SK-N-SH (cell line): ENCODE data around the gene THYN1. TPM values are rescaled to one million over a fixed set of nuclear protein-coding genes. Genes with fewer than 3 reads are reported as not detected.

Experiments
- CTCF ChIA-PET: fragments of 300-600, 350-600 bp; formaldehyde crosslinking; extraction: SDS; loops from one replicate; lab custom pipeline; 2021; lab: Yijun Ruan, JAX
- POLR2A ChIA-PET: fragments of 350-600 bp; sonication (Branson Sonifier 250); formaldehyde crosslinking; extraction: SDS; loops from one replicate; lab custom pipeline; 2020; ENCODE audit warnings: antibody characterized with exemption, inconsistent platforms; lab: Yijun Ruan, JAX
- DNase-seq: peaks from one replicate; pipeline ENCODE4 v3.0.0; 2012
- H2AFZ ChIP-seq: fragments of 200-600 bp; sonication (generic); 2 replicates; pipeline ENCODE4 v1.8.1; 2016; ENCODE audit warnings: antibody characterized with exemption, mild to moderate bottlenecking, low read depth
- H3F3A ChIP-seq: fragments of 200-600 bp; sonication (generic); replicated peaks from 2 replicates; pipeline ENCODE3; 2016; ENCODE audit warnings: antibody characterized with exemption, mild to moderate bottlenecking; ENCODE audit not compliant: insufficient read depth
- H3K27ac ChIP-seq, 2 experiments: fragments of 200-500 bp in 1 of 2; fragments of 200-600 bp in 1 of 2; sonication (Bioruptor generic) in 1 of 2; sonication (generic), shearing (Covaris generic) in 1 of 2; 2 replicates each; pipeline versions ENCODE4 v1.5.1 to v1.6.1; 2014 to 2016; ENCODE audit warnings: low read depth in 2 of 2, inconsistent platforms in 1 of 2, low read length in 1 of 2, mild to moderate bottlenecking in 1 of 2, mixed read lengths in 1 of 2
- H3K27me3 ChIP-seq: fragments of 200-600 bp; sonication (generic), shearing (Covaris generic); 2 replicates; pipeline ENCODE4 v1.6.1; 2016; ENCODE audit warnings: mixed run types; ENCODE audit not compliant: insufficient read depth
- H3K36me3 ChIP-seq, 2 experiments: fragments of 200-500 bp in 1 of 2; fragments of 200-600 bp in 1 of 2; sonication (Bioruptor generic) in 1 of 2; sonication (generic) in 1 of 2; replicated peaks in 1 of 2; 2 replicates each; pipeline versions ENCODE3 to v1.5.1; 2014 to 2016; ENCODE audit warnings: low read length in 1 of 2, mild to moderate bottlenecking in 1 of 2; ENCODE audit not compliant: insufficient read depth in 2 of 2, control insufficient read depth in 1 of 2
- H3K4me1 ChIP-seq, 2 experiments: fragments of 200-500 bp in 1 of 2; fragments of 200-600 bp in 1 of 2; sonication (Bioruptor generic) in 1 of 2; sonication (generic), shearing (Covaris generic) in 1 of 2; 2 replicates each; pipeline versions ENCODE4 v1.5.1 to v1.6.1; 2014 to 2016; ENCODE audit warnings: low read depth in 1 of 2, low read length in 1 of 2, mixed run types in 1 of 2; ENCODE audit not compliant: insufficient read depth in 2 of 2, control insufficient read depth in 1 of 2
- H3K4me2 ChIP-seq: fragments of 200-600 bp; sonication (generic), shearing (Covaris generic); 2 replicates; pipeline ENCODE4 v1.6.1; 2017; ENCODE audit warnings: mixed run types
- H3K4me3 ChIP-seq, 2 experiments: fragments of 200-500 bp in 1 of 2; fragments of 200-600 bp in 1 of 2; sonication (Bioruptor generic) in 1 of 2; sonication (generic), shearing (Covaris generic) in 1 of 2; 2 replicates each; pipeline versions ENCODE4 v1.5.1 to v1.8.1; 2014 to 2016; ENCODE audit warnings: low read depth in 2 of 2, inconsistent platforms in 1 of 2, low read length in 1 of 2, mild to moderate bottlenecking in 1 of 2, mixed read lengths in 1 of 2, moderate library complexity in 1 of 2
- H3K79me2 ChIP-seq: fragments of 200-600 bp; sonication (generic); 2 replicates; pipeline ENCODE4 v1.8.1; 2017; ENCODE audit warnings: mild to moderate bottlenecking; ENCODE audit not compliant: insufficient read depth
- H3K9ac ChIP-seq: fragments of 200-600 bp; sonication (generic); 2 replicates; pipeline ENCODE4 v1.6.1; 2017; ENCODE audit warnings: mixed run types
- H3K9me2 ChIP-seq: fragments of 200-600 bp; sonication (generic); 2 replicates; pipeline ENCODE4 v1.6.1; 2017; ENCODE audit warnings: mixed run types
- H3K9me3 ChIP-seq: fragments of 200-600 bp; sonication (generic); 2 replicates; pipeline ENCODE4 v1.6.1; 2017; ENCODE audit warnings: mixed run types, mild to moderate bottlenecking, moderate library complexity
- H4K20me1 ChIP-seq: fragments of 200-600 bp; sonication (generic); 2 replicates; pipeline ENCODE4 v1.6.1; 2017; ENCODE audit warnings: mild to moderate bottlenecking, mixed run types; ENCODE audit not compliant: insufficient read depth
- CHD2 ChIP-seq: fragments of 150-350 bp; IDR thresholded peaks from 2 replicates; pipeline ENCODE4 v1.6.1; 2018; ENCODE audit warnings: low read length; ENCODE audit not compliant: partially characterized antibody
- ELF1 ChIP-seq: IDR thresholded peaks from 2 replicates; pipeline ENCODE4 v1.4.0; 2012
- FOSL2 ChIP-seq: IDR thresholded peaks from 2 replicates; pipeline ENCODE4 v1.4.0; 2012; ENCODE audit warnings: low read depth, mild to moderate bottlenecking, moderate library complexity, borderline replicate concordance
- FOXJ3 ChIP-seq: sonication (generic); formaldehyde crosslinking; IDR thresholded peaks from 2 replicates; pipeline ENCODE4 v1.5.1; 2020; ENCODE audit warnings: mild to moderate bottlenecking, missing genetic modification reagents
- FOXM1 ChIP-seq: IDR thresholded peaks from 2 replicates; pipeline ENCODE4 v1.4.0; 2012; ENCODE audit warnings: low read depth, mild to moderate bottlenecking
- GATA2 ChIP-seq: sonication (generic); formaldehyde crosslinking; IDR thresholded peaks from 2 replicates; pipeline ENCODE4 v1.5.0; 2020; ENCODE audit warnings: mild to moderate bottlenecking, missing genetic modification reagents
- JUND ChIP-seq: IDR thresholded peaks from 2 replicates; pipeline ENCODE4 v1.4.0; 2012
- MEF2A ChIP-seq: IDR thresholded peaks from 2 replicates; pipeline ENCODE4 v1.4.0; 2012; ENCODE audit warnings: low read depth, borderline replicate concordance
- POLR2AphosphoS5 ChIP-seq: IDR thresholded peaks from 2 replicates; pipeline ENCODE4 v1.6.1; 2012; ENCODE audit warnings: low read depth, low read length
- RAD21 ChIP-seq: IDR thresholded peaks from 2 replicates; pipeline ENCODE4 v1.6.1; 2012; ENCODE audit warnings: mild to moderate bottlenecking, low read length
- RCOR1 ChIP-seq: fragments of 150-350 bp; IDR thresholded peaks from 2 replicates; pipeline ENCODE4 v1.6.1; 2017; ENCODE audit warnings: antibody characterized with exemption, low read length
- SIN3A ChIP-seq: IDR thresholded peaks from 2 replicates; pipeline ENCODE4 v1.6.1; 2012; ENCODE audit warnings: low read depth, mild to moderate bottlenecking, low read length, moderate library complexity, borderline replicate concordance
- TAF1 ChIP-seq: IDR thresholded peaks from 2 replicates; pipeline ENCODE4 v1.6.1; 2012; ENCODE audit warnings: low read depth, mild to moderate bottlenecking, low read length, moderate library complexity, borderline replicate concordance
- TEAD4 ChIP-seq: IDR thresholded peaks from 2 replicates; pipeline ENCODE4 v1.4.0; 2012; ENCODE audit warnings: mild to moderate bottlenecking, borderline replicate concordance; ENCODE audit not compliant: insufficient read depth
- WGBS: methylation state at CpG from one replicate; pipeline ENCODE4 v1.1.6; 2017; ENCODE audit warnings: low lambda C conversion rate; 5-methylcytosine and 5-hydroxymethylcytosine counted together
- polyA plus RNA-seq, 3 experiments: library from polyadenylated mRNA; depleted of rRNA; stranded (reverse); fragments of >200 nt; gene quantifications; 2 replicates each; pipeline ENCODE4 v1.2.3, GENCODE V29; 2012
- TF ChIP-seq, protein P1 (sequence below): IDR thresholded peaks from 2 replicates; pipeline ENCODE4 v1.6.1; 2012; ENCODE audit warnings: mild to moderate bottlenecking, low read depth, low read length, moderate library complexity
- TF ChIP-seq, protein P2 (sequence below): IDR thresholded peaks from 2 replicates; pipeline ENCODE4; 2012
- TF ChIP-seq, protein P3 (sequence below): IDR thresholded peaks from 2 replicates; pipeline ENCODE4 v1.4.0; 2012; ENCODE audit warnings: low read depth
- TF ChIP-seq, protein P4 (sequence below): IDR thresholded peaks from 2 replicates; pipeline ENCODE4 v1.4.0; 2012; ENCODE audit warnings: low read depth, borderline replicate concordance

The THYN1 gene
- polyA plus RNA-seq, 1 of the 3 experiments (the other 2 are of a cell fraction): 61.8 TPM

DNA sequence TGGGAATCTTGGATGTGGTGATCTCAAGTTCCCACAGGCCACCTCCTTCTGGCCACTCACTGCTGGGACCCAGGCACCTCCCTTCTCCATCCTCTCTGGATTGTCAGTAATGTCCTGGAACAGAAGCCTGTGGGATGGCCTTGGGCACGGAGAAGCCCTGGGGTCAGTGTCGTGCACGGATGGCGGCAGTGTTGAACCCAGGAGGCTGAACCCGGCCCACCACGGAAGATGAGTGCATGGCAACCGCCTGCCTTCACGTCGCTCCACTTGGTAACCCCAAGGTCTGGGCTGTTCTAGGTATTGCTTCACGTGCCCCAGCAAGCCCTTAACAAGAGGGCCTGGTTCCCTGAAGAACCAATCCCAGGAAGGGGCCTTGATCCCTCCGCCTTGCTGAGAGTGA lies 7.1 kb downstream of the THYN1 start:
- H3K79me2 ChIP-seq: no peaks in the 10 kb centered on the region
- H3K27ac ChIP-seq: no peak overlapping the region
- TF ChIP-seq TAF1: no peak
- no peak for TF ChIP-seq JUND
- TF ChIP-seq, protein P1, sequence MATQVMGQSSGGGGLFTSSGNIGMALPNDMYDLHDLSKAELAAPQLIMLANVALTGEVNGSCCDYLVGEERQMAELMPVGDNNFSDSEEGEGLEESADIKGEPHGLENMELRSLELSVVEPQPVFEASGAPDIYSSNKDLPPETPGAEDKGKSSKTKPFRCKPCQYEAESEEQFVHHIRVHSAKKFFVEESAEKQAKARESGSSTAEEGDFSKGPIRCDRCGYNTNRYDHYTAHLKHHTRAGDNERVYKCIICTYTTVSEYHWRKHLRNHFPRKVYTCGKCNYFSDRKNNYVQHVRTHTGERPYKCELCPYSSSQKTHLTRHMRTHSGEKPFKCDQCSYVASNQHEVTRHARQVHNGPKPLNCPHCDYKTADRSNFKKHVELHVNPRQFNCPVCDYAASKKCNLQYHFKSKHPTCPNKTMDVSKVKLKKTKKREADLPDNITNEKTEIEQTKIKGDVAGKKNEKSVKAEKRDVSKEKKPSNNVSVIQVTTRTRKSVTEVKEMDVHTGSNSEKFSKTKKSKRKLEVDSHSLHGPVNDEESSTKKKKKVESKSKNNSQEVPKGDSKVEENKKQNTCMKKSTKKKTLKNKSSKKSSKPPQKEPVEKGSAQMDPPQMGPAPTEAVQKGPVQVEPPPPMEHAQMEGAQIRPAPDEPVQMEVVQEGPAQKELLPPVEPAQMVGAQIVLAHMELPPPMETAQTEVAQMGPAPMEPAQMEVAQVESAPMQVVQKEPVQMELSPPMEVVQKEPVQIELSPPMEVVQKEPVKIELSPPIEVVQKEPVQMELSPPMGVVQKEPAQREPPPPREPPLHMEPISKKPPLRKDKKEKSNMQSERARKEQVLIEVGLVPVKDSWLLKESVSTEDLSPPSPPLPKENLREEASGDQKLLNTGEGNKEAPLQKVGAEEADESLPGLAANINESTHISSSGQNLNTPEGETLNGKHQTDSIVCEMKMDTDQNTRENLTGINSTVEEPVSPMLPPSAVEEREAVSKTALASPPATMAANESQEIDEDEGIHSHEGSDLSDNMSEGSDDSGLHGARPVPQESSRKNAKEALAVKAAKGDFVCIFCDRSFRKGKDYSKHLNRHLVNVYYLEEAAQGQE: no peak
- no peak for TF ChIP-seq POLR2AphosphoS5
- TF ChIP-seq, protein P2, sequence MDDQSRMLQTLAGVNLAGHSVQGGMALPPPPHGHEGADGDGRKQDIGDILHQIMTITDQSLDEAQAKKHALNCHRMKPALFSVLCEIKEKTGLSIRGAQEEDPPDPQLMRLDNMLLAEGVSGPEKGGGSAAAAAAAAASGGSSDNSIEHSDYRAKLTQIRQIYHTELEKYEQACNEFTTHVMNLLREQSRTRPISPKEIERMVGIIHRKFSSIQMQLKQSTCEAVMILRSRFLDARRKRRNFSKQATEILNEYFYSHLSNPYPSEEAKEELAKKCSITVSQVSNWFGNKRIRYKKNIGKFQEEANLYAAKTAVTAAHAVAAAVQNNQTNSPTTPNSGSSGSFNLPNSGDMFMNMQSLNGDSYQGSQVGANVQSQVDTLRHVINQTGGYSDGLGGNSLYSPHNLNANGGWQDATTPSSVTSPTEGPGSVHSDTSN: no peak
- TF ChIP-seq TEAD4: no peak
- no peak for TF ChIP-seq ELF1
- no peak overlapping the region for H3K4me3 ChIP-seq
- H3K9ac ChIP-seq: no peak overlapping the region
- no peak overlapping the region for H2AFZ ChIP-seq
- no peaks in the 10 kb centered on the region; a peak in 1 of 4 replicates for H3K4me1 ChIP-seq
- H3K4me2 ChIP-seq: no peak overlapping the region
- no peaks in the 10 kb centered on the region for H3K27me3 ChIP-seq
- H4K20me1 ChIP-seq: no peaks in the 10 kb centered on the region
- POLR2A ChIA-PET: no interaction called here
- no peak for DNase-seq
- CTCF ChIA-PET: interaction anchor here (0.7 to 3.2 kb wide), 3 partner anchors 22 to 290 kb away, joined by 3 to 14 read pairs (median 13); partner anchors contain the start of genes NCAPD3 and VPS26B
- H3K9me3 ChIP-seq: no peaks in the 10 kb centered on the region
- H3K36me3 ChIP-seq: peaks cover 37 to 96% of the 10 kb centered on the region in 2 experiments
- no peaks in the 10 kb centered on the region for H3F3A ChIP-seq
- no peaks in the 10 kb centered on the region for H3K9me2 ChIP-seq
- WGBS: 100% methylated on average over 2 of the region's 11 CpGs

DNA sequence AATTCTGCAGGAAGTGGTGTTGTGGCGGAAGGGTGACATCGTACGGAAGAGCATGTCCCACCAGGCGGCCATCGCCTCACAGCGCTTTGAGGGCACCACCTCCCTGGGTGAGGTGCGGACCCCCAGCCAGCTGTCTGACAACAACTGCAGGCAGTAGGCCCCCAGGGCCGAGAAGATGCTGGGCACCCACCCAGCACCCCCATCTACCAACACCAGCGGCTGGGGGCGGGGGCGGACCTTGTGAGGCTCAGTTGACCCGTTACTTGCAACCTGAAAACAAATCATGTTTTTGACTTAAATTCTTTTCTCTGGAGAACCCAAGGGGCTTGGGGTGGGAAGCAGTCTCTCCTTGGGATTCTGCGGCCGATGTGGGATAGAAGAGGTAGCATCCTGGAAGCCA lies 7.7 kb downstream of the THYN1 start:
- H3F3A ChIP-seq: no peaks in the 10 kb centered on the region
- DNase-seq: no peak
- peaks cover 37 to 93% of the 10 kb centered on the region in 2 experiments for H3K36me3 ChIP-seq
- WGBS: 97% methylated on average over 9 of the region's 14 CpGs
- H3K4me1 ChIP-seq: no peaks in the 10 kb centered on the region; a peak in 1 of 4 replicates
- no peaks in the 10 kb centered on the region for H4K20me1 ChIP-seq
- no peaks in the 10 kb centered on the region for H3K9me2 ChIP-seq
- no peak overlapping the region for H2AFZ ChIP-seq
- H3K4me2 ChIP-seq: no peak overlapping the region
- no peak for TF ChIP-seq GATA2 (CRISPR knock-in tag)
- no peak for TF ChIP-seq POLR2AphosphoS5
- TF ChIP-seq, protein P3, sequence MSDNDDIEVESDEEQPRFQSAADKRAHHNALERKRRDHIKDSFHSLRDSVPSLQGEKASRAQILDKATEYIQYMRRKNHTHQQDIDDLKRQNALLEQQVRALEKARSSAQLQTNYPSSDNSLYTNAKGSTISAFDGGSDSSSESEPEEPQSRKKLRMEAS: no peak
- no peak for TF ChIP-seq RCOR1
- TF ChIP-seq RAD21: no peak
- TF ChIP-seq, protein P4, sequence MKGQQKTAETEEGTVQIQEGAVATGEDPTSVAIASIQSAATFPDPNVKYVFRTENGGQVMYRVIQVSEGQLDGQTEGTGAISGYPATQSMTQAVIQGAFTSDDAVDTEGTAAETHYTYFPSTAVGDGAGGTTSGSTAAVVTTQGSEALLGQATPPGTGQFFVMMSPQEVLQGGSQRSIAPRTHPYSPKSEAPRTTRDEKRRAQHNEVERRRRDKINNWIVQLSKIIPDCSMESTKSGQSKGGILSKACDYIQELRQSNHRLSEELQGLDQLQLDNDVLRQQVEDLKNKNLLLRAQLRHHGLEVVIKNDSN: no peak
- TF ChIP-seq MEF2A: no peak
- no peak for TF ChIP-seq FOXJ3 (CRISPR knock-in tag)
- no peak for TF ChIP-seq FOXM1
- no peak for TF ChIP-seq CHD2
- TF ChIP-seq SIN3A: no peak
- TF ChIP-seq FOSL2: no peak
- H3K79me2 ChIP-seq: no peaks in the 10 kb centered on the region
- ChIA-PET POLR2A (no interaction called here), CTCF (interaction anchor here (0.7 to 3.2 kb wide), 8 partner anchors 9 to 290 kb away, joined by 3 to 14 read pairs (median 4); partner anchors contain the start of genes ACAD8, NCAPD3, THYN1 and VPS26B)
- H3K27me3 ChIP-seq: no peaks in the 10 kb centered on the region
- H3K9ac ChIP-seq: no peak overlapping the region
- H3K27ac ChIP-seq: no peak overlapping the region
- H3K9me3 ChIP-seq: no peaks in the 10 kb centered on the region
- no peak overlapping the region for H3K4me3 ChIP-seq
